Skin of body (tissue), 3 donors: ENCODE measurements around the gene MICAL2. TPM values are rescaled to one million over a fixed set of nuclear protein-coding genes. Genes with fewer than 3 reads are reported as not detected.
A peak's percentile ranks its signal among the peaks of the same experiment; 100 is the strongest.

Experiments
- DNase-seq: peaks from one replicate; lab custom pipeline; 2025; lab: John Stamatoyannopoulos, UW
- small RNA-seq: library from RNA; depleted of rRNA; stranded (forward); fragments of <200 nt; gene quantifications from one replicate; pipeline ENCODE3, GENCODE V24; 2014; ENCODE audit warnings: low replicate concordance
- total RNA-seq: library from RNA; depleted of rRNA; stranded (reverse); fragments of >200 nt; gene quantifications from one replicate; pipeline ENCODE4 v1.2.3, GENCODE V29; 2014

Gene MICAL2
- total RNA-seq, 1 donor from 2014 or later = 57.8 TPM

DNA sequence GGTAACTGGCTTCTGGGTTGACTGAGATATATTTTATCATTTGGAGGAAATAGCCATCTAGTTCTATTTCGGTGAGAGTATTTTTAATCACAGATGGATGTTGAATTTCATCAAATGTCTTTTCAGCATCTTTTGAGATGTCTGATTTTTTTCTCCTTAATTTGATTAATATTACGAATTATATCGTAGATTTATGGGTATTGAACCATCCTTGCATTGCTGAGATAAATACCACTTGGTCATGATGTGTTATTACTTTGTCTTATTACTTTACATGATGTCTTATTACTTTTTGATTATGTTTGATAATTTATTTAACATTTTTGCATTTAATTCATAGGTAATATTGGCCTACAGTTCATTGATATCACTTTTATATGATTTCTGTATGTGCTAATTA is 188.2 kb downstream of the MICAL2 start:
- DNase-seq = no peak

DNA sequence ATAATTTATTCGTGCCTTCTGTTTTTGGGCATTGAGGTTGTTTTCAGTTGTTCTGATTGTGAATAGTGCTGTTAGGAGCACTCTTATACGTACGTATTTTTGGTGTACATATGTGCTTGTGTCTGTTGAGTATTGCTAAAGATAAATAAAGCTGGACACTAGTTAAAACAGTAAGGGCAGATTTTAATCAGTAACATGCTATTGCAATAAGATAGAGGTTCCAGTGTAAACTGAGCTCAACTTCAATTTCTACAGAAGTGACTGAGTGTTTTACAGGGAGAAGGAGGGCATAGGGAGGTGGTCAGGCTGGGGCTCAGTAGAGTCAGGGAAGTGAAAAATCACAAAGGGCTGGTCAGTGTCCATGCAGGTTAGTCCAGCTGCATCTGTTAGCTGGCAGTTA is 191.0 kb downstream of the MICAL2 start:
- DNase-seq = no peak

GRCh38 chr11:12303421-12304149 is 193.2 kb downstream of the MICAL2 start:
- peak; percentile 19 for DNase-seq

GRCh38 chr11:12306830-12307229 is 196.4 kb downstream of the MICAL2 start:
- DNase-seq = no peak

GRCh38 chr11:12312132-12312531 is 201.7 kb downstream of the MICAL2 start:
- no peak for DNase-seq

Small RNA genes within 50 kb of the gene (small RNA-seq; reads per million reads assigned to genes)
- gene MIR6124 = not detected

Other genes starting within 250 kb of the MICAL2 start
- gene DKK3, start 102.0 kb upstream of the MICAL2 start, total RNA-seq = 67.7 TPM